Endothelial cell (in vitro differentiated cells): ENCODE results near the gene MPO. TPM values are rescaled to one million over a fixed set of nuclear protein-coding genes. Genes with fewer than 3 reads are reported as not detected.
A peak's percentile ranks its signal among the peaks of the same experiment; 100 is the strongest.

Source experiments
- DNase-seq: peaks from one replicate; pipeline ENCODE4 v3.0.0; 2021; ENCODE audit warnings: low spot score
- H3K27ac Mint-ChIP-seq: one replicate; pipeline ENCODE4 v1.8.0; 2021; ENCODE audit warnings: mixed read lengths, inconsistent platforms; ENCODE audit not compliant: unreplicated experiment
- H3K27me3 Mint-ChIP-seq: one replicate; pipeline ENCODE4 v1.8.0; 2021; ENCODE audit warnings: mild to moderate bottlenecking, moderate library complexity, mixed read lengths, inconsistent platforms; ENCODE audit not compliant: unreplicated experiment
- H3K36me3 Mint-ChIP-seq: one replicate; pipeline ENCODE4 v1.8.0; 2021; ENCODE audit warnings: mild to moderate bottlenecking, low read depth, mixed read lengths, inconsistent platforms; ENCODE audit not compliant: unreplicated experiment
- H3K4me1 Mint-ChIP-seq: one replicate; pipeline ENCODE4 v1.8.0; 2021; ENCODE audit warnings: mild to moderate bottlenecking, mixed read lengths, inconsistent platforms; ENCODE audit not compliant: unreplicated experiment
- H3K4me3 Mint-ChIP-seq: one replicate; pipeline ENCODE4 v1.8.0; 2021; ENCODE audit warnings: mild to moderate bottlenecking, mixed read lengths, inconsistent platforms; ENCODE audit not compliant: unreplicated experiment
- H3K9me3 Mint-ChIP-seq: one replicate; pipeline ENCODE4 v1.8.0; 2021; ENCODE audit warnings: mixed read lengths, inconsistent platforms; ENCODE audit not compliant: unreplicated experiment
- total RNA-seq: library from RNA; stranded (reverse); fragmentation: NEBNext Ultra II Directional; extraction: Animal tissue kit (Norgen Biotek cat#: 25700); gene quantifications from one replicate; pipeline ENCODE4 v1.2.1, GENCODE V29; 2021; ENCODE audit not compliant: unreplicated experiment
- TF ChIP-seq, protein P1 (sequence below): fragments of 200-600 bp; sonication (generic); IDR thresholded peaks from one replicate; pipeline ENCODE4 v1.5.0; 2021; ENCODE audit warnings: antibody characterized with exemption; ENCODE audit not compliant: unreplicated experiment

MPO gene
- total RNA-seq, 1 donor from 2014 or later: not detected

GRCh38 chr17:58311429-58311894 is 30.7 kb upstream of the MPO start:
- H3K27me3 Mint-ChIP-seq: peaks cover 14% of the 10 kb centered on the region

DNA sequence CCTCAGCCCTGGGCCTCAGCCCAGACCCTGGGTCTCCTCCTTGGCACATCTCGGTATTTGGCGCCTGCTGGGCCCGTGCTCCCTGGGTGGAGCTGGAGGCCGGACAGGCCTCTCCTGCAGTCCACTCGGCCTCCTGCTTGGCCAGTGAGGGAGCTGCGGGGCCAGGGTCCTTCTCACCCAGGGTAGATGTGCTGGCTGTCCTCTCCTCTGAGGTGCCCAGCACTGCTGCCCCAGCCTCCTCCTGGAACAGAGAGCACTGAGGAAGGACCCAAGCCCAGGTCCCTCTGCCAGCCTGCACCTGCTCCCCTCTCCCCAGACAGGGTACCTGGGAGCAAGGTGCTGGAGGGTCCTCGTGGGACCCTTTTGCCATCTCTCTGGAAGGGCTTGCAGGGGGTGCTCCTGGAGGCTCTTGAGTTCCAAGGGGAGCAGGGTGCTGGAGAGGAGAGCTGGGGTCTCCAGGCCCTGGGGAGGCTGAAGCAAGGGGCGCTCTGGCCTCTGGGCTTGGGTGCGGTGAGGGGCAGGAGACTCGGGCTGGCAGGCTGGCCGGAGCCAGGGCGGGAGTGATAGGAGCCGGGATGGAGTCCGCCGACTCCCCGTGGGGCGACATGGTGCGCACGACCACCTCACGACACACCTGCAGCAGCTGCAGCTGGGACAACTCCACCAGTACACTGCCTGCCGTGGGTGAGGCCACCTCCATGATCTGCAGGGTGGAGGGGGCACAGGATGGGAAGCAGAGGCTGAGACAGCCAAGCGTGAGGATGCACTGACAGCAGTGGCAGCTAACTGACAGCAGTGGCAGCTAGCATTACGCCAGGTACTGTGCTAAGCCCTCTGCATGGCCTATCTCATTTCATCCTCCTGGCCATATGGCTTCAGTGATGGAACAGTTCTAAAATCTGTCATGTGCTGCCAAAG is 30.0 kb upstream of the MPO start:
- peaks cover 14% of the 10 kb centered on the region for H3K27me3 Mint-ChIP-seq
- H3K27ac Mint-ChIP-seq: no peak overlapping the region
- H3K36me3 Mint-ChIP-seq: peaks cover 4% of the 10 kb centered on the region
- TF ChIP-seq, protein P1, sequence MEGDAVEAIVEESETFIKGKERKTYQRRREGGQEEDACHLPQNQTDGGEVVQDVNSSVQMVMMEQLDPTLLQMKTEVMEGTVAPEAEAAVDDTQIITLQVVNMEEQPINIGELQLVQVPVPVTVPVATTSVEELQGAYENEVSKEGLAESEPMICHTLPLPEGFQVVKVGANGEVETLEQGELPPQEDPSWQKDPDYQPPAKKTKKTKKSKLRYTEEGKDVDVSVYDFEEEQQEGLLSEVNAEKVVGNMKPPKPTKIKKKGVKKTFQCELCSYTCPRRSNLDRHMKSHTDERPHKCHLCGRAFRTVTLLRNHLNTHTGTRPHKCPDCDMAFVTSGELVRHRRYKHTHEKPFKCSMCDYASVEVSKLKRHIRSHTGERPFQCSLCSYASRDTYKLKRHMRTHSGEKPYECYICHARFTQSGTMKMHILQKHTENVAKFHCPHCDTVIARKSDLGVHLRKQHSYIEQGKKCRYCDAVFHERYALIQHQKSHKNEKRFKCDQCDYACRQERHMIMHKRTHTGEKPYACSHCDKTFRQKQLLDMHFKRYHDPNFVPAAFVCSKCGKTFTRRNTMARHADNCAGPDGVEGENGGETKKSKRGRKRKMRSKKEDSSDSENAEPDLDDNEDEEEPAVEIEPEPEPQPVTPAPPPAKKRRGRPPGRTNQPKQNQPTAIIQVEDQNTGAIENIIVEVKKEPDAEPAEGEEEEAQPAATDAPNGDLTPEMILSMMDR: no peak
- H3K9me3 Mint-ChIP-seq: no peaks in the 10 kb centered on the region
- no peaks in the 10 kb centered on the region for H3K4me1 Mint-ChIP-seq
- no peak overlapping the region for H3K4me3 Mint-ChIP-seq
- peak; percentile 3 for DNase-seq

More at GRCh38 chr17:58311429-58311894, 30.7 kb upstream of the MPO start:
- H3K9me3 Mint-ChIP-seq: no peaks in the 10 kb centered on the region
- no peak overlapping the region for H3K27ac Mint-ChIP-seq
- peaks cover 4% of the 10 kb centered on the region for H3K36me3 Mint-ChIP-seq
- H3K4me1 Mint-ChIP-seq: no peaks in the 10 kb centered on the region
- DNase-seq: no peak
- no peak overlapping the region for H3K4me3 Mint-ChIP-seq
- TF ChIP-seq, protein P1: no peak

DNA sequence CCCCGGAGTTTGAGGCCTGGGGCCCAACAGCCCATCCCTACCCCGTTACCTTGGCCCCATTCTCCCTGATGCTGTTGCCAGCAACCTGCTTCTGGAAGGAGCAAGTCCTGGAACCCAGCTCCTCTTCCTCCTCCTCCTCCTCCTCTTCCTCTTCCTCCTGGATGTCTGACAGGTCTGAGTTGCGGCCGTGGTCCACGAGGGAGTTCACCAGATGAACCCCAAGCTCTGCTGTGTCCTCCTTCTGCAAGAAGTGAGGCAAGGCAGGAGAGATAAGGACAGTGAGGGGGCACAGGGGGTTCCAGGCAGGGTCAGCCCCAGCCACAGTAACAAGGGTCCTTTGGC is 29.2 kb upstream of the MPO start:
- DNase-seq: no peak
- Mint-ChIP-seq H3K9me3 (no peaks in the 10 kb centered on the region), H3K27me3 (peaks cover 14% of the 10 kb centered on the region), H3K27ac (no peak overlapping the region), H3K4me3 (no peak overlapping the region), H3K4me1 (no peaks in the 10 kb centered on the region), H3K36me3 (peaks cover 4% of the 10 kb centered on the region)
- TF ChIP-seq, protein P1: no peak

DNA sequence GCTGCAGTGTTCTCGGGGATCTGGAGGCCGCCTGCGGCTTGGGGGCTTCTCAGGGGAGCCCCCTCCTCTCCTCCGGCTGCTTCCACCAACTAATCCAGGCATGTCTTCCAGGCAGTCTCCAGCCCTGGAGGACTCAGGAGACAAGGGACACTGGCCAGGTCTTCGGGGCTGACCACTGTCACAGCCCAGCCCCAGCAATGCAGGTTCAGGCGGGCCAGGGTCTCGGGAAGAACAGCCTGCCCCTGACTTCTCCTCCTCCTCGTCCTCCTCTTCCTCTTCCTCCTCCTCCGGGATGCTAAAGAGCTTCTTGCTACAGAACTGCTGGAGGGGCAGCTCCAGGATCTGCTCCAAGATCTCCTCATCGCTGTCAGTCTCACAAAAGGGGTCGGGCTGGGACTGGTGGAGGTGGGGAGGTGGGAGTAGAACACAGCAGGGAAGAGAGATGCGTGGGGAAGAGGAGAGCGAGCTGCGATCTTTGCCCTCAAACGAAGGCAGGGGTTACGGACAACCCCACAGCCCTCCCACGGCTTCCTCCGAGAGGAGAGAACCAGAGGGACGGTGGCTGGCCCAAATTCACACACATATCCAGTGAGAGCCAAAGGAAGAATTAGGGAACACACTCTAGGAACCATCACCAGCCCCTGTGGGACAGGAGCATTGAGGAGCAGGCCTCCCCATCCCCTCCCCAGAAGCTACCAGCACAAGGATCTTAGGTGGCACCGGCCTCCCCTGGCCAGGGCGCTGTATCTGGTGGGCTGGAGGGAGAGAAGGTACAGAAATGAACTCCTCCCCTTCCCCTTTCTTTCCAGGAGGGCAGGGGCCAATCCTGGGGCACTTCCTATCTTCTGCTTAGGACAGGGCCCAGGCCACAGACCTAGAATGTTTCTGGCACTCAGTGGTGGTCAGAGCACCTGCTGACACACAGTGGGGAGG is 28.5 kb upstream of the MPO start:
- Mint-ChIP-seq H3K36me3 (peaks cover 4% of the 10 kb centered on the region), H3K27me3 (peaks cover 14% of the 10 kb centered on the region), H3K27ac (no peak overlapping the region), H3K4me3 (no peak overlapping the region), H3K4me1 (no peaks in the 10 kb centered on the region), H3K9me3 (no peaks in the 10 kb centered on the region)
- DNase-seq: no peak
- TF ChIP-seq, protein P1: no peak
